Duodenal mucosa (tissue), 2 donors: ENCODE measurements around the gene PRR36.

ENCODE experiments used
- H3K27ac ChIP-seq: one replicate; pipeline ENCODE4 v1.7.0; 2013; ENCODE audit warnings: low read depth, low read length
- H3K27me3 ChIP-seq, 2 donors: one replicate each; pipeline ENCODE4 v1.7.0; 2013; ENCODE audit warnings: low read length in 2 of 2, control low read depth in 1 of 2; ENCODE audit not compliant: insufficient read depth in 2 of 2, control insufficient read depth in 1 of 2
- H3K36me3 ChIP-seq, 2 donors: one replicate each; pipeline ENCODE4 v1.7.0; 2013; ENCODE audit warnings: low read length in 2 of 2, control low read depth in 1 of 2; ENCODE audit not compliant: insufficient read depth in 2 of 2, control insufficient read depth in 1 of 2
- H3K4me1 ChIP-seq, 2 donors: one replicate each; pipeline ENCODE4 v1.7.0; 2013; ENCODE audit warnings: low read length in 2 of 2, control low read depth in 1 of 2; ENCODE audit not compliant: insufficient read depth in 2 of 2, control insufficient read depth in 1 of 2
- H3K4me3 ChIP-seq, 2 donors: one replicate each; pipeline ENCODE4 v1.7.0; 2013; ENCODE audit warnings: low read length in 2 of 2, low read depth in 1 of 2
- H3K9ac ChIP-seq, 2 donors: one replicate each; pipeline ENCODE4 v1.7.0; 2013; ENCODE audit warnings: low read length in 2 of 2, low read depth in 1 of 2
- H3K9me3 ChIP-seq, 2 donors: one replicate each; pipeline ENCODE4 v1.7.0; 2013; ENCODE audit warnings: low read length in 2 of 2, control low read depth in 1 of 2; ENCODE audit not compliant: control insufficient read depth in 1 of 2

PRR36 gene

GRCh38 chr19:7887408-7888144 is 13.4 kb upstream of the PRR36 start:
- no peak overlapping the region for H3K9ac ChIP-seq
- no peaks in the 10 kb centered on the region for H3K36me3 ChIP-seq
- H3K27ac ChIP-seq, result no peak overlapping the region
- H3K4me1 ChIP-seq, result no peaks in the 10 kb centered on the region
- H3K9me3 ChIP-seq, result no peaks in the 10 kb centered on the region
- H3K27me3 ChIP-seq, result peaks cover 0 to 4% of the 10 kb centered on the region in 2 donors
- H3K4me3 ChIP-seq, result peak overlapping the region in 1 of 2 donors; percentile 40

- H3K4me1 ChIP-seq, result no peaks in the 10 kb centered on the region
- no peaks in the 10 kb centered on the region for H3K36me3 ChIP-seq
- H3K4me3 ChIP-seq, result no peak overlapping the region
- H3K27ac ChIP-seq, result no peak overlapping the region
- no peaks in the 10 kb centered on the region for H3K9me3 ChIP-seq
- peaks cover 0 to 4% of the 10 kb centered on the region in 2 donors for H3K27me3 ChIP-seq
- H3K9ac ChIP-seq, result no peak overlapping the region
Measured at GRCh38 chr19:7885818-7886217, 11.6 kb upstream of the PRR36 start.

- H3K36me3 ChIP-seq, result no peaks in the 10 kb centered on the region
- peaks cover 0 to 3% of the 10 kb centered on the region in 2 donors for H3K27me3 ChIP-seq
- no peak overlapping the region for H3K9ac ChIP-seq
- no peak overlapping the region for H3K27ac ChIP-seq
- H3K9me3 ChIP-seq, result no peaks in the 10 kb centered on the region
- no peak overlapping the region for H3K4me3 ChIP-seq
- H3K4me1 ChIP-seq, result no peaks in the 10 kb centered on the region
Measured at GRCh38 chr19:7883796-7884570, 9.8 kb upstream of the PRR36 start.

- Histone ChIP-seq H3K27ac (no peak overlapping the region), H3K4me1 (no peaks in the 10 kb centered on the region), H3K9me3 (no peaks in the 10 kb centered on the region), H3K4me3 (no peak overlapping the region), H3K36me3 (no peaks in the 10 kb centered on the region), H3K9ac (no peak overlapping the region), H3K27me3 (no peaks in the 10 kb centered on the region)
Measured at GRCh38 chr19:7883105-7883504, 8.9 kb upstream of the PRR36 start.

GRCh38 chr19:7881910-7882309 is 7.7 kb upstream of the PRR36 start:
- Histone ChIP-seq H3K36me3 (no peaks in the 10 kb centered on the region), H3K27ac (no peak overlapping the region), H3K4me3 (no peak overlapping the region)

GRCh38 chr19:7879836-7880235 is 5.6 kb upstream of the PRR36 start:
- H3K9ac ChIP-seq, result no peak overlapping the region
- H3K4me3 ChIP-seq, result no peak overlapping the region
- H3K36me3 ChIP-seq, result no peaks in the 10 kb centered on the region
- peaks cover 1 to 7% of the 10 kb centered on the region in 2 donors for H3K27me3 ChIP-seq
- no peaks in the 10 kb centered on the region for H3K9me3 ChIP-seq
- no peak overlapping the region for H3K27ac ChIP-seq
- H3K4me1 ChIP-seq, result no peaks in the 10 kb centered on the region

More at GRCh38 chr19:7881910-7882309, 7.7 kb upstream of the PRR36 start:
- H3K27me3 ChIP-seq, result no peaks in the 10 kb centered on the region
- no peaks in the 10 kb centered on the region for H3K9me3 ChIP-seq
- H3K4me1 ChIP-seq, result no peaks in the 10 kb centered on the region
- H3K9ac ChIP-seq, result no peak overlapping the region

- Histone ChIP-seq H3K9me3 (no peaks in the 10 kb centered on the region), H3K4me1 (peaks cover 0 to 3% of the 10 kb centered on the region in 2 donors), H3K4me3 (no peak overlapping the region), H3K27ac (no peak overlapping the region), H3K27me3 (peaks cover 6 to 11% of the 10 kb centered on the region in 2 donors), H3K36me3 (no peaks in the 10 kb centered on the region), H3K9ac (no peak overlapping the region)
Measured at GRCh38 chr19:7879111-7879807, 5.1 kb upstream of the PRR36 start.

GRCh38 chr19:7877249-7877836 is 3.2 kb upstream of the PRR36 start:
- Histone ChIP-seq H3K27ac (no peak overlapping the region), H3K4me1 (peaks cover 0 to 9% of the 10 kb centered on the region in 2 donors), H3K36me3 (no peaks in the 10 kb centered on the region), H3K9ac (no peak overlapping the region), H3K4me3 (no peak overlapping the region), H3K9me3 (no peaks in the 10 kb centered on the region), H3K27me3 (peaks cover 18 to 23% of the 10 kb centered on the region in 2 donors)

GRCh38 chr19:7874897-7875273 is 695 bp upstream of the PRR36 start:
- no peak overlapping the region for H3K9ac ChIP-seq
- peaks cover 0 to 16% of the 10 kb centered on the region in 2 donors for H3K4me1 ChIP-seq
- no peaks in the 10 kb centered on the region for H3K9me3 ChIP-seq
- H3K36me3 ChIP-seq, result no peaks in the 10 kb centered on the region
- H3K4me3 ChIP-seq, result no peak overlapping the region
- no peak overlapping the region for H3K27ac ChIP-seq
- peaks cover 18 to 24% of the 10 kb centered on the region in 2 donors for H3K27me3 ChIP-seq
